Panc1 (cell line): ENCODE measurements around the gene NDUFV3. TPM values are rescaled to one million over a fixed set of nuclear protein-coding genes. Genes with fewer than 3 reads are reported as not detected.

Source experiments
- ATAC-seq: fragments of 200-7000 bp; cut with Tn5 transposase; 2 replicates; pipeline ENCODE4 v1.9.1; 2020; ENCODE audit warnings: mild to moderate bottlenecking, moderate library complexity
- BruUV-seq: library from RNA; stranded (reverse); fragments of 400-500 nt; replicated peaks from 2 replicates; lab custom pipeline; 2021; lab: Mats Ljungman, UMichigan
- CTCF ChIA-PET: fragments of 300-600 bp; sonication (Branson Sonifier 250); formaldehyde crosslinking; loops from one replicate; lab custom pipeline; 2022; ENCODE audit warnings: antibody characterized with exemption; lab: Charles Lee
- POLR2A ChIA-PET: fragments of 300-600 bp; sonication (Branson Sonifier 250); formaldehyde crosslinking; loops from one replicate; lab custom pipeline; 2022; ENCODE audit warnings: antibody characterized with exemption; lab: Charles Lee
- DNase-seq: peaks from one replicate; pipeline ENCODE4 v3.0.0-alpha.2; 2010; ENCODE audit warnings: low read depth, low spot score
- H3K27ac ChIP-seq: 2 replicates; pipeline ENCODE4 v1.5.1; 2011; ENCODE audit warnings: mild to moderate bottlenecking, low read length, inconsistent platforms
- H3K27me3 ChIP-seq: fragments of 200-500 bp; sonication (Bioruptor generic); 2 replicates; pipeline ENCODE4 v1.6.0; 2014; ENCODE audit warnings: low read length, inconsistent platforms; ENCODE audit not compliant: control insufficient read depth, insufficient read depth
- H3K36me3 ChIP-seq: fragments of 200-500 bp; sonication (Bioruptor generic); 2 replicates; pipeline ENCODE4 v1.5.1; 2014; ENCODE audit warnings: inconsistent platforms, mild to moderate bottlenecking, low read length, moderate library complexity; ENCODE audit not compliant: control insufficient read depth, insufficient read depth
- H3K4me1 ChIP-seq: 2 replicates; pipeline ENCODE4 v1.5.1; 2011; ENCODE audit warnings: inconsistent platforms, mild to moderate bottlenecking, low read length, moderate library complexity; ENCODE audit not compliant: control insufficient read depth, insufficient read depth
- H3K4me3 ChIP-seq, 2 experiments: 2 replicates each; pipeline ENCODE4 v1.5.1; 2011 to 2012; ENCODE audit warnings: low read depth in 2 of 2, low read length in 2 of 2, mild to moderate bottlenecking in 2 of 2, inconsistent platforms in 1 of 2, moderate library complexity in 1 of 2
- H3K9me3 ChIP-seq: fragments of 200-500 bp; sonication (Bioruptor generic); 2 replicates; pipeline ENCODE4 v1.5.1; 2014; ENCODE audit warnings: low read depth, mild to moderate bottlenecking, inconsistent platforms, low read length, moderate library complexity; ENCODE audit not compliant: control insufficient read depth, insufficient read depth
- CTCF ChIP-seq: fragments of 450-650 bp; IDR thresholded peaks from 2 replicates; pipeline ENCODE4 v1.5.1; 2017; ENCODE audit warnings: mild to moderate bottlenecking
- POLR2AphosphoS5 ChIP-seq: IDR thresholded peaks from 2 replicates; pipeline ENCODE4 v1.6.1; 2012; ENCODE audit warnings: mild to moderate bottlenecking, low read depth, low read length, moderate library complexity
- REST ChIP-seq, 2 experiments: IDR thresholded peaks; 2 replicates each; pipeline ENCODE4 v1.6.1; 2011 to 2012; ENCODE audit warnings: low read depth in 2 of 2, control low read depth in 1 of 2, low read length in 1 of 2, mild to moderate bottlenecking in 1 of 2, moderate library complexity in 1 of 2; ENCODE audit not compliant: insufficient read depth in 1 of 2
- SIN3A ChIP-seq: IDR thresholded peaks from 2 replicates; pipeline ENCODE4 v1.6.1; 2012; ENCODE audit warnings: low read depth, mild to moderate bottlenecking, low read length, moderate library complexity, borderline replicate concordance; ENCODE audit not compliant: insufficient read depth
- TCF7L2 ChIP-seq: IDR thresholded peaks from 2 replicates; pipeline ENCODE4 v1.6.1; 2011; ENCODE audit warnings: mild to moderate bottlenecking, low read depth, low read length, inconsistent platforms
- in situ Hi-C: cut with HindIII; loops from 2 replicates; pipeline ENCODE4 v1.10.0; 2016; ENCODE audit warnings: low sequenced_read_pairs, low pct_unique_long_range_greater_than_20kb
- intact Hi-C: fragments of 100-400 bp; cut with micrococcal nuclease; formaldehyde crosslinking; loops from one replicate; pipeline ENCODE4 v1.10.0; 2022; ENCODE audit not compliant: unreplicated experiment
- total RNA-seq: library from RNA; stranded (reverse); gene quantifications from one replicate; pipeline ENCODE4 v1.2.1, GENCODE V29; 2021; ENCODE audit not compliant: unreplicated experiment

Gene NDUFV3
- total RNA-seq, 1 experiment from 2014 or later: 21.1 TPM

- Histone ChIP-seq H3K4me3 (no peak overlapping the region), H3K4me1 (peaks cover 3% of the 10 kb centered on the region; the same call in 1 of the 2 replicates), H3K27me3 (no peaks in the 10 kb centered on the region), H3K9me3 (no peaks in the 10 kb centered on the region), H3K27ac (peak overlapping the region; percentile 52), H3K36me3 (no peaks in the 10 kb centered on the region)
- ChIA-PET CTCF (no interaction called here), POLR2A (no interaction called here)
- no TSS peak for BruUV-seq
- intact Hi-C loops: no loop called here
- peak; percentile 89 for ATAC-seq
- in situ Hi-C loops: no loop called here
- TF ChIP-seq POLR2AphosphoS5 (no peak), REST (IDR thresholded peaks at IDR 0.05; ENCODE audit: insufficient read depth in 1 of 2, low read depth in 2 of 2, low read length in 1 of 2) (no peak), SIN3A (no peak), CTCF (peak; percentile 79)
- DNase-seq: peak; percentile 41
Measured at GRCh38 chr21:42923553-42924432, 30.7 kb downstream of the NDUFV3 start.

GRCh38 chr21:42924433-42924751, 31.3 kb downstream of the NDUFV3 start:
- BruUV-seq: no TSS peak

More at GRCh38 chr21:42924433-42924751, 31.3 kb downstream of the NDUFV3 start:
- ChIA-PET CTCF (no interaction called here), POLR2A (no interaction called here)
- ATAC-seq (no peak), DNase-seq (no peak)
- Histone ChIP-seq H3K27me3 (no peaks in the 10 kb centered on the region), H3K4me1 (peaks cover 3% of the 10 kb centered on the region; the same call in 1 of the 2 replicates), H3K27ac (peak overlapping the region; percentile 52), H3K4me3 (no peak overlapping the region), H3K36me3 (no peaks in the 10 kb centered on the region), H3K9me3 (no peaks in the 10 kb centered on the region)
- intact Hi-C loops (no loop called here), in situ Hi-C loops (no loop called here)
- TF ChIP-seq POLR2AphosphoS5: no peak
- TF ChIP-seq TCF7L2: no peak
- TF ChIP-seq CTCF: no peak
- no peak for TF ChIP-seq SIN3A
- TF ChIP-seq REST (IDR thresholded peaks at IDR 0.05; ENCODE audit: insufficient read depth in 1 of 2, low read depth in 2 of 2, low read length in 1 of 2): no peak
